ENCODE measurements around the gene ZNF705A.
"Not testable (repeated sequence)": the region's sequence is repeated elsewhere in the genome, so short reads cannot be mapped to it uniquely, and the experiment has no call there.

ZNF705A gene

DNA sequence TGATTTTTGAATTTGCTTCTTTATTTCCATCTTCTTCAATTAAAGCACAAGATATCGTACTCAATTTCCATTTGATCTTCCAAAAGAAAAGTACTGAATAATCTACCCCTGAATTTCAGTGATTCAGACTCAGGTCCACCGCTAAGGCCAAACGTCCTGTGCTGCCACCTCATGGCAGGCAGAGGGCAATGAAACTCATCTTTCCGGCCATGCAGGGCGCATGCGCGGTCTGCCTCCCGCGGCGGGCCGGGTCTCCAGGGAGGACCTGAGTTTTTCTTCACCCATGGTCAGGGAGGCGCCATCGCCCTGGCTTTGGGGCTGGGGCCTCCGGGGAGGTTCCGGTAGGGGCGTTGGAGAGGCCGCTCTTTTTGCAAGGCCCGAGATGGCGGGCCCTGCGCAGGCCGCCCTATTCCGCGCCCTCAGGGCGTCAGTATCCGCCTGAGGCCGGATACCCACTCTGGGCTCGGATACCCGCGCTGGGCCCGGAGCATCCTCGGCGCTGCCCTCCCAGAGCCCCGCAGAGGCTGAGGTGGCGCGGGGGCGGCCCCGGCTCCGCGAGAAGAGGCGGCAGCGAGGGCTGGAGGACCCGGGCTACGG, 23.3 kb downstream of the ZNF705A start:
- TF ChIP-seq, protein P1, sequence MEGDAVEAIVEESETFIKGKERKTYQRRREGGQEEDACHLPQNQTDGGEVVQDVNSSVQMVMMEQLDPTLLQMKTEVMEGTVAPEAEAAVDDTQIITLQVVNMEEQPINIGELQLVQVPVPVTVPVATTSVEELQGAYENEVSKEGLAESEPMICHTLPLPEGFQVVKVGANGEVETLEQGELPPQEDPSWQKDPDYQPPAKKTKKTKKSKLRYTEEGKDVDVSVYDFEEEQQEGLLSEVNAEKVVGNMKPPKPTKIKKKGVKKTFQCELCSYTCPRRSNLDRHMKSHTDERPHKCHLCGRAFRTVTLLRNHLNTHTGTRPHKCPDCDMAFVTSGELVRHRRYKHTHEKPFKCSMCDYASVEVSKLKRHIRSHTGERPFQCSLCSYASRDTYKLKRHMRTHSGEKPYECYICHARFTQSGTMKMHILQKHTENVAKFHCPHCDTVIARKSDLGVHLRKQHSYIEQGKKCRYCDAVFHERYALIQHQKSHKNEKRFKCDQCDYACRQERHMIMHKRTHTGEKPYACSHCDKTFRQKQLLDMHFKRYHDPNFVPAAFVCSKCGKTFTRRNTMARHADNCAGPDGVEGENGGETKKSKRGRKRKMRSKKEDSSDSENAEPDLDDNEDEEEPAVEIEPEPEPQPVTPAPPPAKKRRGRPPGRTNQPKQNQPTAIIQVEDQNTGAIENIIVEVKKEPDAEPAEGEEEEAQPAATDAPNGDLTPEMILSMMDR (IDR thresholded peaks at IDR 0.05; ENCODE audit: control extremely low read depth, extremely low read depth, low read depth, missing control alignments): peak; percentile 64
- DNase-seq (ENCODE audit: extremely low spot score): peak; percentile 75
- CTCF ChIA-PET, POLR2A ChIA-PET: not testable (repeated sequence)

- POLR2A ChIA-PET, CTCF ChIA-PET: not testable (repeated sequence)
Measured at GRCh38 chr12:8181271-8181670, 24.5 kb downstream of the ZNF705A start.

DNA sequence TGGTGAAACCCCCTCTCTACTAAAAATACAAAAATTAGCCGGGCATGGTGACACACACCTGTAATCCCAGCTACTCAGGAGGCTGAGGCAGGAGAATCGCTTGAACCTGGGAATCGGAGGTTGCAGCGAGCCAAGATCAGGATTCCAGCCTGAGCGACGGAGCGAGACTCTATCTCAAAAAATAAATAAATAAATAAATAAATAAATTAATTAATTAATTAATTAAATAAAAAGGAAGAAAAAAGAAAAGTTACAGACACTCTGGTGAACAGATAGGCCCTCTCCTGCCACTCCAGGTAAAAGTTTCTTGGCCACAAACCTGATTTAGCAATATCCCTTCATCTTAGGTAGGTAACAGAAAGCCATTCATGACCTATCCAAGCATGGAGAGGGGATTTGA, 26.1 kb downstream of the ZNF705A start:
- POLR2A ChIA-PET; CTCF ChIA-PET; DNase-seq (ENCODE audit: extremely low spot score): not testable (repeated sequence)

More at GRCh38 chr12:8181271-8181670, 24.5 kb downstream of the ZNF705A start:
- not testable (repeated sequence) for DNase-seq (ENCODE audit: extremely low spot score)

DNA sequence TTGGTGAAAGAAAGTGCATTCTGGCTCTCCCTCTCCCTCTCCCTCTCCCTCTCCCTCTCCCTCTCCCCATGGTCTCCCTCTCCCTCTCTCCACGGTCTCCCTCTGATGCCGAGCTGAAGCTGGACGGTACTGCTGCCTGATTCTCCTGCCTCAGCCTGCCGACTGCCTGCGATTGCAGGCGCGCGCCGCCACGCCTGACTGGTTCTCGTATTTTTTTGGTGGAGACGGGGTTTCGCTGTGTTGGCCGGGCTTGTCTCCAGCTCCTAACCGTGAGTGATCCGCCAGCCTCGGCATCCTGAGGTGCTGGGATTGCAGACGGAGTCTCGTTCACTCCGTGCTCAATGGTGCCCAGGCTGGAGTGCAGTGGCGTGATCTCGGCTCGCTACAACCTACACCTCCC, 26.5 kb downstream of the ZNF705A start:
- DNase-seq (ENCODE audit: extremely low spot score); CTCF ChIA-PET; POLR2A ChIA-PET: not testable (repeated sequence)

GRCh38 chr12:8184206-8184605, 27.4 kb downstream of the ZNF705A start:
- POLR2A ChIA-PET; DNase-seq (ENCODE audit: extremely low spot score); CTCF ChIA-PET: not testable (repeated sequence)

DNA sequence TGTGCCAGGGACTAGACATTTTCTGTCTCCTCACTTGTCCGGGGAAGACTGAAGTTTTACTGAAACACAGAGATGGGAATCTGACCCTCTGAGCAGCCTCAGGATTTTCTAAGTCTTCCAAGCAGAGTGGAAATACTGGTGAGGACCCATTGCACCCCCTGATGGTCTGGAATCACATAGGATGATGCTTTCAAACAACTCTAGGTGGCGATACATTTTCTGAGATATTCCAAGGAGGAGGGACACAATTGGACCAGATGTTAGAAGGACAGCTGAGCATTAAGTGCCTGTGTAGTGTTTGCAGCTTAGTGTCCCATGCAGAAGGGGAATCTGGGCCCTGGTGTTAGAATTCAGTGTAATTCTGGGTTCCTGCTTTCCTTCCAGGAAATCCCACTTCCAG, 31.3 kb downstream of the ZNF705A start:
- CTCF ChIA-PET; POLR2A ChIA-PET; DNase-seq (ENCODE audit: extremely low spot score): not testable (repeated sequence)

DNA sequence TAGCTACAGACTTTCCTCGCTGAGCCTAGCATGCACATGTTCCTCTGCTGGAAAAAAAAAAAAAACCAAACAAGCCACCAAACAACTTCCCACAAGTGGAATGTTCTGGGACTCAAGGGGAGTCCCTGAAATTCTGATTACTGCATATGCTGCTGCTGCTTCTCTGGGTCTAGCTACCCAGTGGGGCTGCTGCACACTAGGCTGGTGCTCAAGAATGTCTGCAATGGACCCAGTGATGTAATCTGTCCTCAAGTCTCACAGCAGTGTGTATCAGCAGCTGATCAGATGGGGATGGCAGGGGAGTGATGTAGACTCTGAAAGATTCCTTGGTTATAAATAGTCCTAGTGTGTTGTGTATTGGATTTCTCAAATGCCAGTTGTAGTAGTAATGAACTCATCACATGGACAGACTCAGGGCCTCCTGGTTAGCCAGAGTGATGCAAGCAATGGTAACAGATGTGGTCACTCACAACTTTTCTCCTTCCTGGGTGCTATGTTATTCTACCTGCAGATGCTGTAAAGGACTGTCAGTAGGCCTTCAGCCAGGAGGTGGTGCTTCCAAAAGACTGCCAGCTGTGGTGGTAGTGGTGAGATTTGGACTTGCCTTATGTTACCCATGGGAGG, 41.0 kb downstream of the ZNF705A start:
- CTCF ChIA-PET; DNase-seq (ENCODE audit: extremely low spot score); POLR2A ChIA-PET: not testable (repeated sequence)

GRCh38 chr12:8218711-8219382, 62.0 kb downstream of the ZNF705A start:
- CTCF ChIA-PET; POLR2A ChIA-PET; DNase-seq (ENCODE audit: extremely low spot score): not testable (repeated sequence)

DNA sequence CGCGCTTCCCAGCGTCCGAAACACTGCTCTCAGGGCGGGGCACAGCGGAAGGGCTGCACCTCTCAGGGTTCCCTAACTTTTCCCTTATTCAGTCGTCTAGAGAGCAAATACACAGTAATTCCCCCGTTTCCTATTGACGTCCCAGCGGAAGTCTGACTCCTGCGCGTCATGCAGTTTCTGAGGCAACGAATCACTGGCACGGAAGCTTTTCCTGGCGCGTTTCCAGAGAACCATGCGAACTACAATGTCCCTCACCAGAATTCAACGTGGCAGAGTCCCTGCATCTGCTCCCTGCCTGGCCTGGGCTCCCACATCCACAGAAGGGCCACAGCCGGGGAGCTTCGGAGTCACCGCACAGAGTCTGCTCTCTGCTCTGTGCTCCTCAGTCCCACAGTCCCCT, 64.6 kb downstream of the ZNF705A start:
- DNase-seq (ENCODE audit: extremely low spot score); POLR2A ChIA-PET; CTCF ChIA-PET: not testable (repeated sequence)

- CTCF ChIA-PET; POLR2A ChIA-PET; DNase-seq (ENCODE audit: extremely low spot score): not testable (repeated sequence)
Measured at GRCh38 chr12:8221844-8222243, 65.0 kb downstream of the ZNF705A start.

DNA sequence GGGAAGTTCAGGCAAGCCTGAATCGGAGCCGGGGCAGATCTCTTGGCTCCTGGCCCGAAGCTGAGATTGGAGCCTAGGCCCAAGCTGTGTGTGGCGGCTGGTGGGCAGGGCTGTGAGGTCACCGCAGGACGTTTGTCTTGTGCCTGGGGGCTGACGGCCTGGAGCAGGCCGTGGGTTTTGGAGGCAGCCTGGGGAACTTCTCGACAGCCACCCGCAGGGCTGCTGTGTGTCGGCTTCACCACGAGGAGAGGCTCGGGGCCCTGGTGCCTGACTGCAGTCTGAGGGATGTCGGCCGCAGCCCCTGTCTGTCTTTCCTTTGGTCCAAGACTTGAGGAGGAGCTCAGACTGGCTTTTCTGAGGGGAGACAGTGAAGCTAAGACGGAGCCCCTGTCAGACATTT, 65.5 kb downstream of the ZNF705A start:
- DNase-seq (ENCODE audit: extremely low spot score); CTCF ChIA-PET; POLR2A ChIA-PET: not testable (repeated sequence)

- CTCF ChIA-PET; DNase-seq (ENCODE audit: extremely low spot score); POLR2A ChIA-PET: not testable (repeated sequence)
Measured at GRCh38 chr12:8223646-8224045, 66.8 kb downstream of the ZNF705A start.

GRCh38 chr12:8224782-8225181, 68.0 kb downstream of the ZNF705A start:
- CTCF ChIA-PET; DNase-seq (ENCODE audit: extremely low spot score); POLR2A ChIA-PET: not testable (repeated sequence)

All from GM10248 (cell line).